ENCODE data around the gene NTSR1. TPM values are rescaled to one million over a fixed set of nuclear protein-coding genes. Genes with fewer than 3 reads are reported as not detected.

The NTSR1 gene
- total and polyA plus RNA-seq, 2 of the 13 experiments (the other 11 are each of a cell fraction or from before 2014, with no cell fraction given), result 0.09 to 0.12 TPM

DNA sequence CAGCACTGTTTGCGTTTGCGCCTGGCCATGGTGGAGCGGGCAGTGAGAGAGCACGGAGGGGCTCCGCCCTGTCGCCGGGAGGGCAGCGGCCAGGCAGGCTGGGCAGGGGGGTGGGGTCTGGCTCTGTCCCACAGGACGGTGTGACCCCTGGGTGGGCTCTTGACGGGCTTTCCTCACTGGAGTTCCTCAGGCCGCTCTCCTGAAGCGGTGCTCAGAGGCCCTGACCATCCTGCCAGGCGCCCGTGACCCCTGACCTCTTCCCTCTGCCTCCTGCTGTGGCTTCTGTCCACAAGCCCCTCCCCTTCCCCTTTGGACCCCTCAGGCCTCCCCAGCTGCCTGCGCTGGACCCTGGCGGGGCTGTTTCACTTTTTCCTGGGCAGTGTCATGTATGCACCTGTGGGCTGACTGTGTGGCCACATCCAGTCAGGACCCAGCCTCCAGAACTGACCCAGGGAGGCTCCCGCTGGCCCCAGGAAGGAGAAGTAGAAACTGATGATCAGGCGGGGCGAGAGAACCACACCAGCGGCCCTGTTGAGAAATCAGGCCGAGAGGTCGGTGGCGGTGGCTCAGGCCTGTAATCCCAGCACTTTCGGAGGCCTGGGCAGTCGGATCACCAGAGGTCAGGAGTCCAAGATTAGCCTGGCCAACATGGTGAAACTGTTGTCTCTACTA lies 97.2 kb downstream of the NTSR1 start (continued):
- TF ChIP-seq, protein P1, sequence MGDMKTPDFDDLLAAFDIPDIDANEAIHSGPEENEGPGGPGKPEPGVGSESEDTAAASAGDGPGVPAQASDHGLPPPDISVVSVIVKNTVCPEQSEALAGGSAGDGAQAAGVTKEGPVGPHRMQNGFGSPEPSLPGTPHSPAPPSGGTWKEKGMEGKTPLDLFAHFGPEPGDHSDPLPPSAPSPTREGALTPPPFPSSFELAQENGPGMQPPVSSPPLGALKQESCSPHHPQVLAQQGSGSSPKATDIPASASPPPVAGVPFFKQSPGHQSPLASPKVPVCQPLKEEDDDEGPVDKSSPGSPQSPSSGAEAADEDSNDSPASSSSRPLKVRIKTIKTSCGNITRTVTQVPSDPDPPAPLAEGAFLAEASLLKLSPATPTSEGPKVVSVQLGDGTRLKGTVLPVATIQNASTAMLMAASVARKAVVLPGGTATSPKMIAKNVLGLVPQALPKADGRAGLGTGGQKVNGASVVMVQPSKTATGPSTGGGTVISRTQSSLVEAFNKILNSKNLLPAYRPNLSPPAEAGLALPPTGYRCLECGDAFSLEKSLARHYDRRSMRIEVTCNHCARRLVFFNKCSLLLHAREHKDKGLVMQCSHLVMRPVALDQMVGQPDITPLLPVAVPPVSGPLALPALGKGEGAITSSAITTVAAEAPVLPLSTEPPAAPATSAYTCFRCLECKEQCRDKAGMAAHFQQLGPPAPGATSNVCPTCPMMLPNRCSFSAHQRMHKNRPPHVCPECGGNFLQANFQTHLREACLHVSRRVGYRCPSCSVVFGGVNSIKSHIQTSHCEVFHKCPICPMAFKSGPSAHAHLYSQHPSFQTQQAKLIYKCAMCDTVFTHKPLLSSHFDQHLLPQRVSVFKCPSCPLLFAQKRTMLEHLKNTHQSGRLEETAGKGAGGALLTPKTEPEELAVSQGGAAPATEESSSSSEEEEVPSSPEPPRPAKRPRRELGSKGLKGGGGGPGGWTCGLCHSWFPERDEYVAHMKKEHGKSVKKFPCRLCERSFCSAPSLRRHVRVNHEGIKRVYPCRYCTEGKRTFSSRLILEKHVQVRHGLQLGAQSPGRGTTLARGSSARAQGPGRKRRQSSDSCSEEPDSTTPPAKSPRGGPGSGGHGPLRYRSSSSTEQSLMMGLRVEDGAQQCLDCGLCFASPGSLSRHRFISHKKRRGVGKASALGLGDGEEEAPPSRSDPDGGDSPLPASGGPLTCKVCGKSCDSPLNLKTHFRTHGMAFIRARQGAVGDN (CRISPR knock-in tag; IDR thresholded peaks at IDR 0.05), result peak; percentile 99
- TF ChIP-seq, protein P2, sequence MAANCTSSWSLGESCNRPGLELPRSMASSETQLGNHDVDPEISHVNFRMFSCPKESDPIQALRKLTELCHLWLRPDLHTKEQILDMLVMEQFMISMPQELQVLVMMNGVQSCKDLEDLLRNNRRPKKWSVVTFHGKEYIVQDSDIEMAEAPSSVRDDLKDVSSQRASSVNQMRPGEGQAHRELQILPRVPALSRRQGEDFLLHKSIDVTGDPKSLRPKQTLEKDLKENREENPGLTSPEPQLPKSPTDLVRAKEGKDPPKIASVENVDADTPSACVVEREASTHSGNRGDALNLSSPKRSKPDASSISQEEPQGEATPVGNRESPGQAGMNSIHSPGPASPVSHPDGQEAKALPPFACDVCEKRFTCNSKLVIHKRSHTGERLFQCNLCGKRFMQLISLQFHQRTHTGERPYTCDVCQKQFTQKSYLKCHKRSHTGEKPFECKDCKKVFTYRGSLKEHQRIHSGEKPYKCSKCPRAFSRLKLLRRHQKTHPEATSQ (CRISPR knock-in tag; IDR thresholded peaks at IDR 0.05; ENCODE audit: borderline replicate concordance), result 0 out of 2 replicates have a peak, but pooled peaks have one; percentile 79
- TF ChIP-seq, protein P3, sequence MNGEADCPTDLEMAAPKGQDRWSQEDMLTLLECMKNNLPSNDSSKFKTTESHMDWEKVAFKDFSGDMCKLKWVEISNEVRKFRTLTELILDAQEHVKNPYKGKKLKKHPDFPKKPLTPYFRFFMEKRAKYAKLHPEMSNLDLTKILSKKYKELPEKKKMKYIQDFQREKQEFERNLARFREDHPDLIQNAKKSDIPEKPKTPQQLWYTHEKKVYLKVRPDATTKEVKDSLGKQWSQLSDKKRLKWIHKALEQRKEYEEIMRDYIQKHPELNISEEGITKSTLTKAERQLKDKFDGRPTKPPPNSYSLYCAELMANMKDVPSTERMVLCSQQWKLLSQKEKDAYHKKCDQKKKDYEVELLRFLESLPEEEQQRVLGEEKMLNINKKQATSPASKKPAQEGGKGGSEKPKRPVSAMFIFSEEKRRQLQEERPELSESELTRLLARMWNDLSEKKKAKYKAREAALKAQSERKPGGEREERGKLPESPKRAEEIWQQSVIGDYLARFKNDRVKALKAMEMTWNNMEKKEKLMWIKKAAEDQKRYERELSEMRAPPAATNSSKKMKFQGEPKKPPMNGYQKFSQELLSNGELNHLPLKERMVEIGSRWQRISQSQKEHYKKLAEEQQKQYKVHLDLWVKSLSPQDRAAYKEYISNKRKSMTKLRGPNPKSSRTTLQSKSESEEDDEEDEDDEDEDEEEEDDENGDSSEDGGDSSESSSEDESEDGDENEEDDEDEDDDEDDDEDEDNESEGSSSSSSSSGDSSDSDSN (CRISPR knock-in tag; IDR thresholded peaks at IDR 0.05), result peak; percentile 90
- TF ChIP-seq SATB2 (CRISPR knock-in tag; IDR thresholded peaks at IDR 0.05) (peak; percentile 80; the same call in 1 of the 2 replicates), SIX1 (CRISPR knock-in tag; IDR thresholded peaks at IDR 0.05; ENCODE audit: borderline replicate concordance) (0 out of 2 replicates have a peak, but pooled peaks have one; percentile 16), HCFC1 (IDR thresholded peaks at IDR 0.05; ENCODE audit: low read depth, low read length) (no peak), KDM1A (CRISPR knock-in tag; IDR thresholded peaks at IDR 0.05) (peak; percentile 60; the same call in 1 of the 2 replicates)
- TF ChIP-seq, protein P4, sequence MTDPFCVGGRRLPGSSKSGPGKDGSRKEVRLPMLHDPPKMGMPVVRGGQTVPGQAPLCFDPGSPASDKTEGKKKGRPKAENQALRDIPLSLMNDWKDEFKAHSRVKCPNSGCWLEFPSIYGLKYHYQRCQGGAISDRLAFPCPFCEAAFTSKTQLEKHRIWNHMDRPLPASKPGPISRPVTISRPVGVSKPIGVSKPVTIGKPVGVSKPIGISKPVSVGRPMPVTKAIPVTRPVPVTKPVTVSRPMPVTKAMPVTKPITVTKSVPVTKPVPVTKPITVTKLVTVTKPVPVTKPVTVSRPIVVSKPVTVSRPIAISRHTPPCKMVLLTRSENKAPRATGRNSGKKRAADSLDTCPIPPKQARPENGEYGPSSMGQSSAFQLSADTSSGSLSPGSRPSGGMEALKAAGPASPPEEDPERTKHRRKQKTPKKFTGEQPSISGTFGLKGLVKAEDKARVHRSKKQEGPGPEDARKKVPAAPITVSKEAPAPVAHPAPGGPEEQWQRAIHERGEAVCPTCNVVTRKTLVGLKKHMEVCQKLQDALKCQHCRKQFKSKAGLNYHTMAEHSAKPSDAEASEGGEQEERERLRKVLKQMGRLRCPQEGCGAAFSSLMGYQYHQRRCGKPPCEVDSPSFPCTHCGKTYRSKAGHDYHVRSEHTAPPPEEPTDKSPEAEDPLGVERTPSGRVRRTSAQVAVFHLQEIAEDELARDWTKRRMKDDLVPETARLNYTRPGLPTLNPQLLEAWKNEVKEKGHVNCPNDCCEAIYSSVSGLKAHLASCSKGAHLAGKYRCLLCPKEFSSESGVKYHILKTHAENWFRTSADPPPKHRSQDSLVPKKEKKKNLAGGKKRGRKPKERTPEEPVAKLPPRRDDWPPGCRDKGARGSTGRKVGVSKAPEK (CRISPR knock-in tag; IDR thresholded peaks at IDR 0.05; ENCODE audit: borderline replicate concordance), result no peak
- TF ChIP-seq, protein P5, sequence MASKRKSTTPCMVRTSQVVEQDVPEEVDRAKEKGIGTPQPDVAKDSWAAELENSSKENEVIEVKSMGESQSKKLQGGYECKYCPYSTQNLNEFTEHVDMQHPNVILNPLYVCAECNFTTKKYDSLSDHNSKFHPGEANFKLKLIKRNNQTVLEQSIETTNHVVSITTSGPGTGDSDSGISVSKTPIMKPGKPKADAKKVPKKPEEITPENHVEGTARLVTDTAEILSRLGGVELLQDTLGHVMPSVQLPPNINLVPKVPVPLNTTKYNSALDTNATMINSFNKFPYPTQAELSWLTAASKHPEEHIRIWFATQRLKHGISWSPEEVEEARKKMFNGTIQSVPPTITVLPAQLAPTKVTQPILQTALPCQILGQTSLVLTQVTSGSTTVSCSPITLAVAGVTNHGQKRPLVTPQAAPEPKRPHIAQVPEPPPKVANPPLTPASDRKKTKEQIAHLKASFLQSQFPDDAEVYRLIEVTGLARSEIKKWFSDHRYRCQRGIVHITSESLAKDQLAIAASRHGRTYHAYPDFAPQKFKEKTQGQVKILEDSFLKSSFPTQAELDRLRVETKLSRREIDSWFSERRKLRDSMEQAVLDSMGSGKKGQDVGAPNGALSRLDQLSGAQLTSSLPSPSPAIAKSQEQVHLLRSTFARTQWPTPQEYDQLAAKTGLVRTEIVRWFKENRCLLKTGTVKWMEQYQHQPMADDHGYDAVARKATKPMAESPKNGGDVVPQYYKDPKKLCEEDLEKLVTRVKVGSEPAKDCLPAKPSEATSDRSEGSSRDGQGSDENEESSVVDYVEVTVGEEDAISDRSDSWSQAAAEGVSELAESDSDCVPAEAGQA (IDR thresholded peaks at IDR 0.05; ENCODE audit: low read depth), result no peak; the same call in 1 of the 2 replicates
- TF ChIP-seq, protein P5 (CRISPR knock-in tag; IDR thresholded peaks at IDR 0.05; ENCODE audit: borderline replicate concordance), result 0 out of 2 replicates have a peak, but pooled peaks have one; percentile 74
